RWPE1 (cell line): ENCODE data around the gene AKAP11.

Source experiments
- CTCF ChIA-PET: fragments of 350-600 bp; sonication (Branson Sonifier 250); formaldehyde crosslinking; extraction: SDS; loops from one replicate; lab custom pipeline; 2021; lab: Yijun Ruan, JAX
- POLR2A ChIA-PET: fragments of 400-600 bp; formaldehyde crosslinking; extraction: SDS; loops from one replicate; lab custom pipeline; 2020; ENCODE audit warnings: antibody characterized with exemption; ENCODE audit not compliant: low non-redundant PET; lab: Yijun Ruan, JAX
- DNase-seq: peaks from one replicate; pipeline ENCODE4 v3.0.0; 2012; ENCODE audit warnings: low spot score
- H3K27ac ChIP-seq: fragments of 450-650 bp; 2 replicates; pipeline ENCODE4 v1.5.1; 2017
- CTCF ChIP-seq: fragments of 450-650 bp; conservative IDR thresholded peaks from 2 replicates; pipeline ENCODE4 v1.5.1; 2017; ENCODE audit warnings: low read depth, mild to moderate bottlenecking

The AKAP11 gene

GRCh38 chr13:42271337-42272114, 426 bp upstream of the AKAP11 start:
- TF ChIP-seq CTCF: no peak
- ChIA-PET POLR2A (interaction anchor here (0.6 kb wide), 1 partner anchor 165 kb away, joined by 3 read pairs; no protein-coding TSS in a partner anchor), CTCF (interaction anchor here (0.6 kb wide), 2 partner anchors 21 to 118 kb away, joined by 3 read pairs; no protein-coding TSS in a partner anchor)
- H3K27ac ChIP-seq: peak overlapping the region; percentile 88
- DNase-seq: peak; percentile 97

GRCh38 chr13:42272804-42273175, 838 bp downstream of the AKAP11 start:
- TF ChIP-seq CTCF: no peak
- H3K27ac ChIP-seq: peak overlapping the region; percentile 88
- no peak for DNase-seq
- CTCF ChIA-PET: interaction anchor here (0.8 kb wide), 1 partner anchor 61 kb away, joined by 3 read pairs; no protein-coding TSS in a partner anchor
- POLR2A ChIA-PET: no interaction called here

- no peak overlapping the region for H3K27ac ChIP-seq
Measured at GRCh38 chr13:42274386-42275097, 2.6 kb downstream of the AKAP11 start.

GRCh38 chr13:42275098-42275471, 3.1 kb downstream of the AKAP11 start:
- DNase-seq: no peak
- ChIA-PET POLR2A (no interaction called here), CTCF (no interaction called here)
- no peak overlapping the region for H3K27ac ChIP-seq
- no peak for TF ChIP-seq CTCF

More at GRCh38 chr13:42274386-42275097, 2.6 kb downstream of the AKAP11 start:
- POLR2A ChIA-PET: no interaction called here
- DNase-seq: no peak
- no peak for TF ChIP-seq CTCF
- CTCF ChIA-PET: interaction anchor here (0.7 kb wide), 1 partner anchor 27 kb away, joined by 4 read pairs; no protein-coding TSS in a partner anchor

- ChIA-PET CTCF (no interaction called here), POLR2A (interaction anchor here (0.7 kb wide), 1 partner anchor 8 kb away, joined by 3 read pairs; no protein-coding TSS in a partner anchor)
- DNase-seq: no peak
- H3K27ac ChIP-seq: no peak overlapping the region
- no peak for TF ChIP-seq CTCF
Measured at GRCh38 chr13:42275506-42275905, 3.6 kb downstream of the AKAP11 start.

GRCh38 chr13:42276683-42277082, 4.7 kb downstream of the AKAP11 start:
- H3K27ac ChIP-seq: no peak overlapping the region
- no peak for DNase-seq
- POLR2A ChIA-PET: no interaction called here
- CTCF ChIA-PET: no interaction called here
- no peak for TF ChIP-seq CTCF
